T-helper 2 cell (primary cell): ENCODE measurements around the gene TEAD1.
"Not testable (repeated sequence)": the region's sequence is repeated elsewhere in the genome, so short reads cannot be mapped to it uniquely, and the experiment has no call there.

Source experiments
- DNase-seq, 5 experiments: peaks; one replicate each; pipeline versions ENCODE4 v3.0.0 to v3.0.0-alpha.2; 2012 to 2022

TEAD1 gene

GRCh38 chr11:12871241-12871640 is 197.0 kb downstream of the TEAD1 start:
- DNase-seq: no peak

DNA sequence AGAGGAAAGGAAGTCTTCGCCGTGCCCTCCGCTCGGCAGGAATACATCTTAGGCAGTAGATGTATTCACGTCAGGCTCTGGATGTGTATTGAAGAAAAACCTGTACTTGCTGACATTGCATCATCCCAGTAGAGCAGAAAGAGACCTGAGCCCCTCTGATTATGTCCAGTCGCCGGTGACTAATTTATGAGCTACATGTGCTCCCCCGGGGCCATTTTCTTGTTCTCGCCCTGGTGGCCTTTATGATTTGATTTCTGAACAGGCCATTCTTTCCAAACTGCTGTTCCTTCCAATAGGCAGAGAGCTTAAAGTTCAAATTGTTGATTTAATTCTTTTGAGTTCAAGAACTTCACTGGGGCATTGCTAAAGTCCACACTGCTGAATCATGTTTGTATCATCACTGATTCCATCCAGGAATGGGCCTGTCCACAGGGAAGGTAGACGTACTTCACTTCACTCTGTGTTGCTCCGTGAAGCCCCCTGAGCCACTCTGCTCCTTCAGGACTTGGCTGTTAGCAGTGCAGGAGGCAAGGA is 197.6 kb downstream of the TEAD1 start:
- DNase-seq: no peak

- DNase-seq: no peak
Observed at GRCh38 chr11:12876340-12876739, 202.1 kb downstream of the TEAD1 start.

GRCh38 chr11:12876988-12877387 is 202.8 kb downstream of the TEAD1 start:
- peak in 1 of 5 experiments; percentile 35 for DNase-seq

DNA sequence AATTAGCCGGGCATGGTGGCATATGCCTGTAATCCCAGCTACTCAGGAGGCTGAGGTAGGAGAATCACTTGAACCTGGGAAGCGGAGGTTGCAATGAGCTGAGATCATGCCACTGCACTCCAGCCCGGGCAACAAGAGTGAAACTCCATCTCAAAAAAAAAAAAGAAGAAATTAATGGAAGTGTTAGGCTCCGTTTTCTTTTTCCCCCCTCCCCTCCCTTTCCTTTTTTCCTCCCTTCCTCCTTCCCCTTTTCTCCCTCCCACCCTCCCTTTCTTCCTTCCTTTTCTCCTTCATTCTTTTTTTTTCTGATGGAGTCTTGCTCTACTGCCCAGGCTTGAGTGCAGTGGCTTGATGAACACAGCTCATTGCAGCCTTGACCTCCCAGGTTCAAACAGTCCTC is 203.3 kb downstream of the TEAD1 start:
- DNase-seq: not testable (repeated sequence)

DNA sequence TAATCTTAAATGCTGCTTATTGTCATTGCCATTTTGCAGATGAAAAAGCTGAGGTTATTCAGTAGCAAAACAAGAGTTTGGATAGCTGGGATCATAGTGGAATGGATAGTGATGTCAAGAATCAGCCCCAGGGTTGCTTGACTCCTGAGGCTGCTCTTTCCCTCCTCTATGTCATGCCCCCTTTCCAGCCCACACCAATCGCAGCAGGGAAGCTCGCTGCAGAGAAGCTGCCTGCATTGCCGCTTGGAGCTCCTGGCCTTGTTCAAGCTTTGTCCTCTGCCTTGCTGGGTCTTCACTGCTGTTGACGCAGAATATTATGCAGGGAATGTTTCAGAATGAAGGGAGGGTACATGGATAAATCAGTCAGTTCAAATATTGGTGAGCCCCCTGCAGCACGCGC is 206.1 kb downstream of the TEAD1 start:
- no peak for DNase-seq

DNA sequence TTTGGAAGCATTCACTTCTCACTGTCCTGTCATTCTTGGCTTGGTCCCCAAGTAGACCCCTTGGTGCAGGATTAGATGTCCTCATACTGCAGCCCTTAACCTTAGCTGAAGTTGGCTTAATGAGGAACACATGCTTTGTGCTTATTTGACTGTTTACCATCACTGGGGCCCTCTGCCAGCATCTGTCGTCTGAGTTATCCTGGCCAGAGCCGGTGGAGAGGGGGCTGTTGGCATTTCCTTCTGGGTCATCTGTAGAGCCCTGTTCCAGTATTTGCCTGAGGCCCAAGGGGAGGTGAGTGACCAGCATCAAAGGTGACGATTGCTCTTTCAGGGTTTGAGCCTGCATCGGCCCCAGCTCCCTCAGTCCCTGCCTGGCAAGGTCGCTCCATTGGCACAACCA is 208.4 kb downstream of the TEAD1 start:
- no peak for DNase-seq

- DNase-seq: no peak
Observed at GRCh38 chr11:12884751-12885318, 210.6 kb downstream of the TEAD1 start.

DNA sequence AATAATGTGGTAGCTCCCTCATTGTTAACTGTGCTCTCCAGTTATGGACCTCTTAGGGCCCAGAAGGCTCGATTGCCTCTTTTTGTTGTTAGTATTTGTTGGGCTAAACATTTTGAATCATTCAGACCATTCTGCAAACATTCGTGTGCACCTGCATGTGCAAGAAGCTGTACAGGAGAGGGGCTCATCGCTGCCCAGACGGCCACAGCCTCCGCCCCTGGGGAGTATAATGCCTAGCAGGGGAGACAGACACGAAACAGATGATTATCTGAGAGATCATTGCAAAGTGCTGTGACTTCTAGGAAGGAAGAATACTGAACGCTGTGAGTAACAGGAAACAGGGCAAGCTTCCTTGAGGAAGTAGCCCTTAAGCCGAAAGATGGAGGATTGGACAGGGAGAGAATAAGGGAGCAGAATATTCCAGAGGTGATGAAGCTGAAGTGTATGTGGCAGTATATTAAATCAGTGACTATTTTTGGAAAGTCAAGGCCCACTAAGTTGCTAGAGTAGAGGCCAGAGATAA is 211.6 kb downstream of the TEAD1 start:
- no peak for DNase-seq

GRCh38 chr11:12886508-12886907 is 212.3 kb downstream of the TEAD1 start:
- DNase-seq: no peak

- peak; percentile 18 to 63 (median 40) for DNase-seq
Observed at GRCh38 chr11:12888525-12889158, 214.4 kb downstream of the TEAD1 start.

GRCh38 chr11:12889243-12889642 is 215.0 kb downstream of the TEAD1 start:
- no peak for DNase-seq

DNA sequence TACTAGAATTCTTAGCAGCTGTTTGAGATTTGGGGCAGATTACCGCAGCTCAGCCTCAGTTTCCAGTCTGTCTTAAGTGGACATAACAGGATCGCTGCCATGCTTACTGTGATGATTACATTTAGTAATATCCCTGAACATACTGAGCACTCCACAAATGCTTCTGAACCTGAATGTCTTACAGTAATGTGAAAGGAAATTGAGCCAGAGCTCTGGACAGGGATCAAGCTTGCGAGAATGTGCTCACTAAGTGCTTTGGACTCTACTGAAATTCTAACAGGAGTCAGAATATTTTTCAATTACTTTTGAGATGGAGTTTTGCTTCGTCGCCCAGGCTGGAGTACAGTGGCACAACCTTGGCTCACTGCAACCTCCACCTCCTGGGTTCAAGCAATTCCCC is 216.3 kb downstream of the TEAD1 start:
- no peak for DNase-seq

- peak in 4 of 5 experiments; percentile 7 to 40 (median 20) for DNase-seq
Observed at GRCh38 chr11:12893787-12894672, 219.8 kb downstream of the TEAD1 start.

DNA sequence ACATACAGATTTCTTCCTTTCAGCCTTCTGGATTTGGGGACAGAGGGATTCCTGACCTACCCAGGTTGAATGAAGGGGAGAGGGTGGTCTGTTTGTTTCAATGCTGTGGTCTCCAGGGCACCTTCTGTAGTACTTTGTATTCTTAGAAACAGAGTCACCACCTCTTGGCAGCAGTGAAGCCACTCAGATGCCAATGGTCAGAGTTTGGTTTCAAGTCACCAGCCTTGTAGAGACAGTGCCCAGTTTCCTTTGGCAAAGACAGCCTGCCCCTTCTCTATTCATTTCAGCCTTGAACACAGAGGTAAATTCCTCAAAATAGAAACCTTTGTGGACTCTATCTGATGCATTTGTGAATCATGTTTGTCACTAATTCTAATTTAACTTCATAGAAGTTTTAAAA is 223.2 kb downstream of the TEAD1 start:
- no peak for DNase-seq

DNA sequence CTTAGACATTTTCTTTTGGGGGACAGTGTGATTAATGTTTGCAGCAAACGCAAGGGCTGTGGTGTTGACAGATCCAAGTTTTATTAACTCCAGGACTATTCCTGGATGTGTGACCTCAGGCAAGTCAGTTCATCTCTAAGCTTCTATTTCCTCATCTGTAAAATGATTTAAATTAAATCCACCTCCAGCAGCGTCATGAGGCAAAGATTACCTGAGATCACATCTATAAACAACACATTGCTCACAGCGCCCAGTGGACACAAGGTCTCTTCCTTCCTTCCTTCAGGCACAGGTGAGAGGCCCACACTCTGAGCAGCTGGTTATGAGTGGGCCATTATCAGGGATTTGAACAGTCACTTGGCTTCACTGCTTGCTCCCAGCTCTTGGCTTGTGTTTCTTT is 223.6 kb downstream of the TEAD1 start:
- DNase-seq: no peak

GRCh38 chr11:12900496-12900895 is 226.3 kb downstream of the TEAD1 start:
- no peak for DNase-seq

GRCh38 chr11:12901272-12901671 is 227.1 kb downstream of the TEAD1 start:
- DNase-seq: no peak

DNA sequence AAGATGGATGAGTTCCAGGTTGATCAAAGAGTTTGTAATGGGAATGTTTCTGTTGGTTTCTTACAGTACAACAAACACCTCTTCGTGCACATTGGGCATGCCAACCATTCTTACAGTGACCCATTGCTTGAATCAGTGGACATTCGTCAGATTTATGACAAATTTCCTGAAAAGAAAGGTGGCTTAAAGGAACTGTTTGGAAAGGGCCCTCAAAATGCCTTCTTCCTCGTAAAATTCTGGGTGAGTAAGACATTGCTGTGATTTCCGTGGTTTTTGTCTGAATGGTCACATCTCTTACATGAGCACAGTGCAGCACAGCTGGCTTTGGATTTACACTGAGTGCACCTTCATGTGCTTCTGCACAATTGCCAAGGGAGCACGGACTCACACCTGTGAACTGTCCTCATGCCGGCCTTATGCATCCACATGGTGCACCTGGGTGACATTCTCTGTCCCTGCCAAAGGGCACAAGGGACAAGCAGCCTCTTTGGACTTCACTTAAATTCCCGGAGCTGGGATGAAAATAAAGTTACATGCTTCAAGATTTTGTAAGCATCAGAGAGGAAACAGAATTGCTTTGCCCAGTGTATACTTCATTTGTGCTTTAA is 227.8 kb downstream of the TEAD1 start:
- DNase-seq: no peak

DNA sequence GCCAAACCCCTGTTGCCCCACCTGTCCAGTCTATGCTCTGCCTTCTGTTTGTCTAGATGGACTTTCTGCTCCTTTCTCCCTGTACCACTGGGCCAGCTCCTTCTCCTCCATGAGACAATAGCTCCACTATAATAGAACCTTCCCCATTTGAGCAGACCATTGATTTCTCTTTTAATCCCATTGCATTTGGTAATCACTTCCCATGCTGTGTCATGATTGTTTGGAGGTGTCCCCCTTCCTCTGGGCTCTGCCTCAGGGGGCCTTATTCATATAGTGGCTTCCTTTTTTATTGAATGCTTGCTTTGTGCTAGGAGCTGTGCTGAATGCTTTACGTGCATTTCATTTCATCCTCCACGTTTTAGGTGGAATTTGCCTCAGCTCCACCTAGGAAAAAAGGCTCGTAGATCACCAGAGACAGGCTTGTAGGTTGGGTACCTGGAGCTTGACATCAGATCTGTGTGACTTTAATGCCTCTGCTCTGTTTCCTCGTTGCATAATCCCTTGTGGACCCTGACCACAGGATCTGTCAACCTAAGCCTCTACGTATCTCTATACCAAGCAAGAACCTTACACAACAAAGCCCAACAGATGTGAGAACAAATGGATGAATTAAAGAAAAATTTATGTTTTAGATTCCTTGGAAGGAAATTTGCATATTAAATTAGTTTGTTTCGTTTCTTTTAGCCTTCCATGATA is 228.7 kb downstream of the TEAD1 start:
- DNase-seq: no peak

- DNase-seq: no peak
Observed at GRCh38 chr11:12905435-12905834, 231.2 kb downstream of the TEAD1 start.

GRCh38 chr11:12906501-12906900 is 232.3 kb downstream of the TEAD1 start:
- no peak for DNase-seq
